Neuronal stem cell (in vitro differentiated cells): Measurements from ENCODE around the gene TEX11.
"Not testable (repeated sequence)": the region's sequence is repeated elsewhere in the genome, so short reads cannot be mapped to it uniquely, and the experiment has no call there.

ENCODE experiments used
- DNase-seq: peaks from one replicate; pipeline ENCODE4 v3.0.0-alpha.2; 2013; ENCODE audit warnings: low spot score
- H2AFZ ChIP-seq: one replicate; pipeline ENCODE4 v1.6.1; 2013; ENCODE audit warnings: mild to moderate bottlenecking, low read length, inconsistent platforms
- H2AK5ac ChIP-seq: 2 replicates; pipeline ENCODE4 v1.6.1; 2013; ENCODE audit warnings: low read depth, mild to moderate bottlenecking, inconsistent platforms, low read length, moderate library complexity, mixed read lengths
- H2BK120ac ChIP-seq: 2 replicates; pipeline ENCODE4 v1.6.1; 2013; ENCODE audit warnings: low read depth, mild to moderate bottlenecking, inconsistent platforms, low read length, moderate library complexity, mixed read lengths
- H2BK12ac ChIP-seq: one replicate; pipeline ENCODE4 v1.6.1; 2013; ENCODE audit warnings: low read length, inconsistent platforms
- H2BK15ac ChIP-seq: 2 replicates; pipeline ENCODE4 v1.6.1; 2013; ENCODE audit warnings: mild to moderate bottlenecking, low read length, inconsistent platforms, mixed read lengths
- H2BK5ac ChIP-seq: one replicate; pipeline ENCODE4 v1.6.1; 2013; ENCODE audit warnings: inconsistent platforms, mild to moderate bottlenecking, low read length, moderate library complexity
- H3K14ac ChIP-seq: one replicate; pipeline ENCODE4 v1.6.1; 2013; ENCODE audit warnings: low read length, inconsistent platforms
- H3K18ac ChIP-seq: 2 replicates; pipeline ENCODE4 v1.6.1; 2013; ENCODE audit warnings: low read length, inconsistent platforms
- H3K23ac ChIP-seq: 2 replicates; pipeline ENCODE4 v1.6.1; 2013; ENCODE audit warnings: low read depth, mild to moderate bottlenecking, mixed read lengths, low read length, inconsistent platforms; ENCODE audit not compliant: poor library complexity
- H3K27ac ChIP-seq: replicated peaks from 3 replicates; pipeline ENCODE4 v1.5.1; 2013; ENCODE audit warnings: low read length, inconsistent platforms
- H3K27me3 ChIP-seq, 3 experiments: 2 replicates each; pipeline ENCODE4 v1.6.1; 2013; ENCODE audit warnings: low read length in 3 of 3, mild to moderate bottlenecking in 2 of 3, inconsistent platforms in 1 of 3, low read depth in 1 of 3, mixed read lengths in 1 of 3, moderate library complexity in 1 of 3; ENCODE audit not compliant: control insufficient read depth in 3 of 3, insufficient read depth in 3 of 3
- H3K36me3 ChIP-seq, 2 donors: replicated peaks in 1 of 2; 2 replicates each; pipeline ENCODE4 v1.6.1; 2013; ENCODE audit warnings: low read length in 2 of 2; ENCODE audit not compliant: control insufficient read depth in 2 of 2, insufficient read depth in 2 of 2
- H3K4ac ChIP-seq: 2 replicates; pipeline ENCODE4 v1.6.1; 2013; ENCODE audit warnings: inconsistent platforms, mild to moderate bottlenecking, low read length, moderate library complexity
- H3K4me1 ChIP-seq, 2 donors: 1 replicate in 1 of 2; 2 replicates in 1 of 2; pipeline ENCODE4 v1.6.1; 2013; ENCODE audit warnings: low read length in 2 of 2, low read depth in 1 of 2; ENCODE audit not compliant: control insufficient read depth in 2 of 2, insufficient read depth in 1 of 2
- H3K4me2 ChIP-seq: one replicate; pipeline ENCODE4 v1.6.1; 2013; ENCODE audit warnings: mild to moderate bottlenecking, low read length, inconsistent platforms; ENCODE audit not compliant: insufficient read depth, poor library complexity, severe bottlenecking
- H3K4me3 ChIP-seq, 2 donors: 2 replicates each; pipeline ENCODE4 v1.5.1; 2013; ENCODE audit warnings: low read length in 2 of 2, mild to moderate bottlenecking in 2 of 2, inconsistent platforms in 1 of 2, moderate library complexity in 1 of 2
- H3K79me1 ChIP-seq: one replicate; pipeline ENCODE4 v1.6.1; 2013; ENCODE audit warnings: low read depth, mild to moderate bottlenecking, inconsistent platforms, low read length, moderate library complexity
- H3K9ac ChIP-seq: one replicate; pipeline ENCODE4 v1.6.1; 2013; ENCODE audit warnings: mild to moderate bottlenecking, low read depth, low read length, inconsistent platforms; ENCODE audit not compliant: poor library complexity
- H3K9me3 ChIP-seq, 2 donors: replicated peaks in 1 of 2; 2 replicates each; pipeline versions ENCODE3 to v1.6.1; 2013; ENCODE audit warnings: low read length in 2 of 2, mild to moderate bottlenecking in 2 of 2, inconsistent platforms in 1 of 2, low read depth in 1 of 2, mixed read lengths in 1 of 2, moderate library complexity in 1 of 2; ENCODE audit not compliant: control insufficient read depth in 2 of 2, insufficient read depth in 1 of 2
- H4K8ac ChIP-seq: one replicate; pipeline ENCODE4 v1.6.1; 2013; ENCODE audit warnings: low read depth, mild to moderate bottlenecking, inconsistent platforms, low read length, moderate library complexity
- H4K91ac ChIP-seq: one replicate; pipeline ENCODE4 v1.6.1; 2013; ENCODE audit warnings: low read length, low read depth, mild to moderate bottlenecking, inconsistent platforms; ENCODE audit not compliant: poor library complexity
- WGBS, 2 donors: extraction: QIAGEN DNeasy Blood & Tissue Kit; methylation state at CpG; one replicate each; pipeline ENCODE4 v1.1.7; 2013; ENCODE audit warnings: missing lambda C conversion rate in 2 of 2, mixed read lengths in 1 of 2; ENCODE audit not compliant: insufficient read length in 2 of 2, insufficient replicate concordance in 1 of 2; ENCODE audit errors: extremely low coverage in 2 of 2; 5-methylcytosine and 5-hydroxymethylcytosine counted together

Gene TEX11

GRCh38 chrX:70694339-70695122, 214.0 kb downstream of the TEX11 start:
- Histone ChIP-seq H3K4me2 (no peak overlapping the region), H3K4me1 (no peaks in the 10 kb centered on the region), H3K4ac (no peak overlapping the region), H3K14ac (no peak overlapping the region), H4K91ac (no peak overlapping the region), H3K9me3 (no peaks in the 10 kb centered on the region), H3K23ac (no peak overlapping the region), H2BK5ac (no peak overlapping the region), H3K4me3 (no peak overlapping the region), H2AFZ (no peak overlapping the region), H2BK15ac (no peak overlapping the region), H4K8ac (no peak overlapping the region), H3K79me1 (no peaks in the 10 kb centered on the region), H3K9ac (no peak overlapping the region), H3K27ac (no peak overlapping the region), H2BK120ac (no peak overlapping the region), H3K18ac (no peak overlapping the region), H3K36me3 (no peaks in the 10 kb centered on the region), H2AK5ac (no peak overlapping the region), H2BK12ac (no peak overlapping the region), H3K27me3 (no peaks in the 10 kb centered on the region)
- no CpG with 5 or more reads among the region's 3 CpGs for WGBS, 2 donors
- DNase-seq: no peak

- not testable (repeated sequence) for H3K36me3 ChIP-seq, H3K9me3 ChIP-seq, H3K23ac ChIP-seq, H3K27me3 ChIP-seq, H3K27ac ChIP-seq, H2BK120ac ChIP-seq, H3K4me1 ChIP-seq, H3K4ac ChIP-seq, H2BK5ac ChIP-seq, H3K18ac ChIP-seq, H2AK5ac ChIP-seq, H2BK15ac ChIP-seq, H3K79me1 ChIP-seq, H4K8ac ChIP-seq, H2BK12ac ChIP-seq, H4K91ac ChIP-seq, H3K9ac ChIP-seq, DNase-seq, H3K4me3 ChIP-seq, H2AFZ ChIP-seq, H3K4me2 ChIP-seq, H3K14ac ChIP-seq
- no CpG with 5 or more reads among the region's 33 CpGs for WGBS, 2 donors
These were observed 229.1 kb downstream of the TEX11 start for GRCh38 chrX:70679455-70679854.

- H3K9me3 ChIP-seq: no peaks in the 10 kb centered on the region
- no peak overlapping the region for H3K4me3 ChIP-seq
- no peaks in the 10 kb centered on the region for H3K27me3 ChIP-seq
- WGBS, 2 donors: no CpG with 5 or more reads among the region's 2 CpGs
- H3K14ac ChIP-seq: no peak overlapping the region
- no peak overlapping the region for H2AK5ac ChIP-seq
- H3K9ac ChIP-seq: no peak overlapping the region
- no peak overlapping the region for H3K27ac ChIP-seq
- H3K18ac ChIP-seq: no peak overlapping the region
- H2BK5ac ChIP-seq: no peak overlapping the region
- no peak overlapping the region for H4K91ac ChIP-seq
- H3K4ac ChIP-seq: no peak overlapping the region
- no peak overlapping the region for H4K8ac ChIP-seq
- no peak for DNase-seq
- no peak overlapping the region for H2AFZ ChIP-seq
- H2BK120ac ChIP-seq: no peak overlapping the region
- no peak overlapping the region for H2BK15ac ChIP-seq
- no peaks in the 10 kb centered on the region for H3K4me1 ChIP-seq
- no peak overlapping the region for H3K23ac ChIP-seq
- no peak overlapping the region for H3K4me2 ChIP-seq
- no peaks in the 10 kb centered on the region for H3K79me1 ChIP-seq
- no peaks in the 10 kb centered on the region for H3K36me3 ChIP-seq
- H2BK12ac ChIP-seq: no peak overlapping the region
These were observed 233.2 kb downstream of the TEX11 start for GRCh38 chrX:70675284-70675683.

- Histone ChIP-seq H3K23ac (no peak overlapping the region), H3K36me3 (no peaks in the 10 kb centered on the region), H2AFZ (no peak overlapping the region), H3K4me3 (no peak overlapping the region), H3K79me1 (no peaks in the 10 kb centered on the region), H2BK120ac (no peak overlapping the region), H3K27me3 (no peaks in the 10 kb centered on the region), H3K14ac (no peak overlapping the region), H3K9ac (no peak overlapping the region), H3K27ac (no peak overlapping the region), H2BK12ac (no peak overlapping the region), H3K9me3 (no peaks in the 10 kb centered on the region), H2AK5ac (no peak overlapping the region), H2BK5ac (no peak overlapping the region), H3K4me1 (no peaks in the 10 kb centered on the region), H3K4ac (no peak overlapping the region), H4K8ac (no peak overlapping the region), H3K4me2 (no peak overlapping the region), H4K91ac (no peak overlapping the region), H2BK15ac (no peak overlapping the region), H3K18ac (no peak overlapping the region)
- no CpG with 5 or more reads among the region's 3 CpGs for WGBS, 2 donors
- no peak for DNase-seq
These were observed 236.2 kb downstream of the TEX11 start for GRCh38 chrX:70672326-70672725.
